Measurements from ENCODE around the gene SMS. TPM values are rescaled to one million over a fixed set of nuclear protein-coding genes. Genes with fewer than 3 reads are reported as not detected.

The SMS gene
- total RNA-seq, 1 donor from 2014 or later: 187 TPM

DNA sequence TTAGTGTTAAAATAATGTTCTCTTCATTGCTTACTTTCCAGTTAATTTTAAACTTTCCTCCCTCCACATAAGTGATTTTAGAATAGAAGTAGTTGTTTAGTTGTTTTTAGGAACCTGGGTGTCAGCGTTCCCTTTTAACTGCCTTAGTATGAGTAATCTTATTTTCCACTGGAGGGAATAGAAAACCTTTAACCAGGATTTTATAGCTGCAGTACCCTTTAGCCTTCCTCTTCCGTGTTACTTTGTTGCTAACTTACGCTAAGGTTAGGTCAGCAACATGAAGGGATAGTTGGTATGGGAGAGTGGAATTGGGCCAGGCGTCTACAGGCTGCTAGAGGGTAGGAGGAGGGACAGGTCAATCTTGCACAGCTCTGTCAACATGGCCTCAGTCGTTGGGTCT, 31.5 kb downstream of the SMS start:
- peaks cover 22% of the 10 kb centered on the region for H3K36me3 ChIP-seq (ENCODE audit: insufficient read depth, low read length)
- Mint-ChIP-seq H3K4me1 (ENCODE audit: low read depth, unreplicated experiment) (peaks cover 23% of the 10 kb centered on the region), H3K36me3 (ENCODE audit: low read depth, unreplicated experiment) (no peaks in the 10 kb centered on the region), H3K27ac (ENCODE audit: unreplicated experiment) (peak overlapping the region; percentile 72), H3K4me3 (ENCODE audit: unreplicated experiment) (no peak overlapping the region), H3K9me3 (ENCODE audit: unreplicated experiment) (no peaks in the 10 kb centered on the region), H3K27me3 (ENCODE audit: low read depth, unreplicated experiment) (no peaks in the 10 kb centered on the region)
- DNase-seq (ENCODE audit: low read depth): no peak
- H3K4me2 ChIP-seq (ENCODE audit: low read length): peak overlapping the region; percentile 44
- H4K20me1 ChIP-seq (ENCODE audit: insufficient read depth, low read length): peaks cover 9% of the 10 kb centered on the region
- H3K4me1 ChIP-seq (ENCODE audit: insufficient read depth, low read length): peaks cover 13% of the 10 kb centered on the region
- H3K27ac ChIP-seq (ENCODE audit: low read depth, low read length): peak overlapping the region; percentile 73
- TF ChIP-seq, protein P1, sequence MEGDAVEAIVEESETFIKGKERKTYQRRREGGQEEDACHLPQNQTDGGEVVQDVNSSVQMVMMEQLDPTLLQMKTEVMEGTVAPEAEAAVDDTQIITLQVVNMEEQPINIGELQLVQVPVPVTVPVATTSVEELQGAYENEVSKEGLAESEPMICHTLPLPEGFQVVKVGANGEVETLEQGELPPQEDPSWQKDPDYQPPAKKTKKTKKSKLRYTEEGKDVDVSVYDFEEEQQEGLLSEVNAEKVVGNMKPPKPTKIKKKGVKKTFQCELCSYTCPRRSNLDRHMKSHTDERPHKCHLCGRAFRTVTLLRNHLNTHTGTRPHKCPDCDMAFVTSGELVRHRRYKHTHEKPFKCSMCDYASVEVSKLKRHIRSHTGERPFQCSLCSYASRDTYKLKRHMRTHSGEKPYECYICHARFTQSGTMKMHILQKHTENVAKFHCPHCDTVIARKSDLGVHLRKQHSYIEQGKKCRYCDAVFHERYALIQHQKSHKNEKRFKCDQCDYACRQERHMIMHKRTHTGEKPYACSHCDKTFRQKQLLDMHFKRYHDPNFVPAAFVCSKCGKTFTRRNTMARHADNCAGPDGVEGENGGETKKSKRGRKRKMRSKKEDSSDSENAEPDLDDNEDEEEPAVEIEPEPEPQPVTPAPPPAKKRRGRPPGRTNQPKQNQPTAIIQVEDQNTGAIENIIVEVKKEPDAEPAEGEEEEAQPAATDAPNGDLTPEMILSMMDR (IDR thresholded peaks at IDR 0.05; ENCODE audit: insufficient read depth, low read depth, low read length): no peak
- no peak for TF ChIP-seq EZH2 (IDR thresholded peaks at IDR 0.05; ENCODE audit: insufficient read depth, low read length)
- peaks cover 61% of the 10 kb centered on the region for H3K79me2 ChIP-seq (ENCODE audit: insufficient read depth, low read length)
- H3K9ac ChIP-seq (ENCODE audit: low read length): peak overlapping the region; percentile 31
- H3K9me3 ChIP-seq (ENCODE audit: insufficient read depth, low read depth, low read length): no peaks in the 10 kb centered on the region
- no peak overlapping the region for H2AFZ ChIP-seq (ENCODE audit: low read depth, low read length)
- FAIRE-seq: no peak
- no peak overlapping the region for H3K4me3 ChIP-seq (ENCODE audit: insufficient read depth, low read depth, low read length)
- no peaks in the 10 kb centered on the region for H3K27me3 ChIP-seq (ENCODE audit: insufficient read depth, low read length)

DNA sequence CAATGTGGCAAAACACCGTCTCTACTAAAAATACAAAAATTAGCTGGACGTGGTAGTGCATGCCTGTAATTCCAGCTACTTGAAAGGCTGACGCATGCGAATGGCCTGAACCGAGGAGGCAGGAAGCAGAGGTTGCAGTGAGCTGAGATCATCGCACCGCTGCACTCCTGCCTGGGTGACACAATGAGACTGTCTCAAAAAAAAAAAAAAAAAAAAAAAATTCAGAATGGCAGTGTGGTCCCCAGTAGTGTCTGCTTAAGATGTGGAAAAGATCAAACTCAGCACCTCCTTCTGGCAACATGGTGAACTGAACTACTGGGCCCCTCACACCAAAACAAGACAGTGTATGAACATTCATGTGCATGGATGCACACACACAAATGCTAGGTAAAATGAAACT, 32.2 kb downstream of the SMS start:
- Histone ChIP-seq H3K4me3 (ENCODE audit: insufficient read depth, low read depth, low read length) (no peak overlapping the region), H3K79me2 (ENCODE audit: insufficient read depth, low read length) (peaks cover 54% of the 10 kb centered on the region), H3K9ac (ENCODE audit: low read length) (peak overlapping the region; percentile 46), H3K36me3 (ENCODE audit: insufficient read depth, low read length) (peaks cover 22% of the 10 kb centered on the region), H3K4me1 (ENCODE audit: insufficient read depth, low read length) (peaks cover 13% of the 10 kb centered on the region), H3K9me3 (ENCODE audit: insufficient read depth, low read depth, low read length) (no peaks in the 10 kb centered on the region), H3K27me3 (ENCODE audit: insufficient read depth, low read length) (no peaks in the 10 kb centered on the region), H4K20me1 (ENCODE audit: insufficient read depth, low read length) (peaks cover 2% of the 10 kb centered on the region), H2AFZ (ENCODE audit: low read depth, low read length) (no peak overlapping the region), H3K4me2 (ENCODE audit: low read length) (peak overlapping the region; percentile 58), H3K27ac (ENCODE audit: low read depth, low read length) (peak overlapping the region; percentile 77)
- FAIRE-seq (peak; percentile 17), DNase-seq (ENCODE audit: low read depth) (peak; percentile 89)
- Mint-ChIP-seq H3K27me3 (ENCODE audit: low read depth, unreplicated experiment) (no peaks in the 10 kb centered on the region), H3K4me3 (ENCODE audit: unreplicated experiment) (no peak overlapping the region), H3K9me3 (ENCODE audit: unreplicated experiment) (no peaks in the 10 kb centered on the region), H3K36me3 (ENCODE audit: low read depth, unreplicated experiment) (no peaks in the 10 kb centered on the region), H3K4me1 (ENCODE audit: low read depth, unreplicated experiment) (peaks cover 23% of the 10 kb centered on the region), H3K27ac (ENCODE audit: unreplicated experiment) (peak overlapping the region; percentile 72)
- TF ChIP-seq, protein P1 (IDR thresholded peaks at IDR 0.05; ENCODE audit: insufficient read depth, low read depth, low read length): no peak
- TF ChIP-seq EZH2 (IDR thresholded peaks at IDR 0.05; ENCODE audit: insufficient read depth, low read length): no peak

DNA sequence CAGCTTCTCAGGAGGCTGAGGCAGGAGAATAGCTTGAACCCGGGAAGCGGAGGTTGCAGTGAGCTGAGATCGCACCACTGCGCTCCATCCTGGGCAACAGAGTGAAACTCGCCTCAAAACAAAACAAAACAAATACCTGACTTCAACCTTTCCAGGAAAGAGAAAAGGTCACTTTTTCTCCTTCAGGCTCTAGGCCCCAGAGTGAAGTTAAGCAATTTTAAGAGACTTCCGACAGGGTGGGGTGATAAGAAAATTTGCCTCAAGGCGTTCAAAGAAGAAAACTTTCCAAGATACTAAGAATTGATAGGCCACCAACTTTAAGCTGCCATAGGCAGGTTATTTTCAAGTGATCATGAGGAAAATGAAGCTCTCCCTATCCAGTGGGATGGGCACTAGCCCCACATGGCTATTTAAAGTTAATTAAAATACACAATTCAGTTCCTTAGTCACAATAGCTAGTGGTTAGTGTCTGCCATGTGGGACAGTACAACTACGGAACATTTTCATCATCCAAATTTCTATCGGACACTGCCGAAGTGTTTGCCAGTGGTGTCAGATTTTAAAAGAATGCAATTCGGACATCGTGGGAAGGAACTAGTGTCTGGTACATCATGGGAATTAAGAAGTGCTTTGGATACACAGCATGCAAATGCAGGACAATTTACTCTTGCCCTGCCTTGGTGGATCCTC, 33.0 kb downstream of the SMS start:
- Histone ChIP-seq H3K36me3 (ENCODE audit: insufficient read depth, low read length) (peaks cover 19% of the 10 kb centered on the region), H3K9ac (ENCODE audit: low read length) (peak overlapping the region; percentile 46), H3K4me2 (ENCODE audit: low read length) (no peak overlapping the region), H3K27ac (ENCODE audit: low read depth, low read length) (peak overlapping the region; percentile 77), H2AFZ (ENCODE audit: low read depth, low read length) (no peak overlapping the region), H3K4me3 (ENCODE audit: insufficient read depth, low read depth, low read length) (no peak overlapping the region), H3K79me2 (ENCODE audit: insufficient read depth, low read length) (peaks cover 46% of the 10 kb centered on the region), H4K20me1 (ENCODE audit: insufficient read depth, low read length) (no peaks in the 10 kb centered on the region), H3K27me3 (ENCODE audit: insufficient read depth, low read length) (no peaks in the 10 kb centered on the region), H3K4me1 (ENCODE audit: insufficient read depth, low read length) (peaks cover 13% of the 10 kb centered on the region), H3K9me3 (ENCODE audit: insufficient read depth, low read depth, low read length) (no peaks in the 10 kb centered on the region)
- Mint-ChIP-seq H3K4me1 (ENCODE audit: low read depth, unreplicated experiment) (peaks cover 23% of the 10 kb centered on the region), H3K27me3 (ENCODE audit: low read depth, unreplicated experiment) (no peaks in the 10 kb centered on the region), H3K9me3 (ENCODE audit: unreplicated experiment) (no peaks in the 10 kb centered on the region), H3K27ac (ENCODE audit: unreplicated experiment) (peak overlapping the region; percentile 58), H3K4me3 (ENCODE audit: unreplicated experiment) (no peak overlapping the region), H3K36me3 (ENCODE audit: low read depth, unreplicated experiment) (no peaks in the 10 kb centered on the region)
- DNase-seq (ENCODE audit: low read depth) (no peak), FAIRE-seq (peak; percentile 58)
- TF ChIP-seq, protein P1 (IDR thresholded peaks at IDR 0.05; ENCODE audit: insufficient read depth, low read depth, low read length): no peak
- TF ChIP-seq EZH2 (IDR thresholded peaks at IDR 0.05; ENCODE audit: insufficient read depth, low read length): no peak

Data from astrocyte (in vitro differentiated cells and primary cell).